ENCODE results near the gene IQGAP2. TPM values are rescaled to one million over a fixed set of nuclear protein-coding genes. Genes with fewer than 3 reads are reported as not detected.
A peak's percentile ranks its signal among the peaks of the same experiment; 100 is the strongest.

The IQGAP2 gene
- total RNA-seq, 1 experiment from 2014 or later, result not detected

DNA sequence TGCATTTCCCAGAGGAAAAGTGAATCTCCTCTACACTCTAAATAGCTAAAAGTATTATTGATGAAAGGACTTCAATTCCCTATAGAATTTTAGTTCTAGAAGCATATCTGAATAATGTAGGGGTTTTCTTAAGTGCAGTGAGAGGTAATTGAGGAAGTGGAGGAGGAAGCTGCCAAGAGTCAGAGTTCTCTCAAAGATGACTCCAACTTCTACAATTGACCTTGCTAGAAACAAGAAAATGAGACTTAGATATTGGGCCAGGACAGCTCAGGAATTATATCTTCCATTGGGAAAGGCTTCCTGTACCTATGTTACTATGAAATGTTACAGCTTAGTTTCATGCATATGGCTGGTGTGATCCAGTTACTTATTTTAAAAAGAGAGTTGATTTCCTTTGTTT is 302.5 kb downstream of the IQGAP2 start:
- ChIA-PET POLR2A (ENCODE audit: unreplicated experiment) (no interaction called here), CTCF (no interaction called here)
- no peaks in the 10 kb centered on the region for H3K79me2 ChIP-seq (ENCODE audit: low read length)
- no peak for DNase-seq
- H3K9ac ChIP-seq (ENCODE audit: low read length), result no peak overlapping the region
- H3K4me2 ChIP-seq (ENCODE audit: low read length), result no peak overlapping the region
- H2AFZ ChIP-seq (ENCODE audit: low read length), result no peak overlapping the region
- intact Hi-C loops (cut with micrococcal nuclease), result no loop called here
- H3K36me3 ChIP-seq (ENCODE audit: low read depth, low read length), result no peaks in the 10 kb centered on the region
- no peaks in the 10 kb centered on the region for H3F3A ChIP-seq (ENCODE audit: low read length, unreplicated experiment)
- no peaks in the 10 kb centered on the region for H4K20me1 ChIP-seq (ENCODE audit: low read length)
- no peaks in the 10 kb centered on the region for H3K9me2 ChIP-seq (replicated peaks; ENCODE audit: low read length)
- BruUV-seq (replicated peaks), result no TSS peak
- peaks cover 19% of the 10 kb centered on the region for H3K4me1 ChIP-seq (ENCODE audit: insufficient read depth, low read length)
- H3K27me3 ChIP-seq (ENCODE audit: low read length), result no peaks in the 10 kb centered on the region
- H3K4me3 ChIP-seq (ENCODE audit: low read length), result no peak overlapping the region
- ATAC-seq, result no peak
- no peaks in the 10 kb centered on the region for H3K9me3 ChIP-seq (ENCODE audit: low read length)
- TF ChIP-seq, protein P1, sequence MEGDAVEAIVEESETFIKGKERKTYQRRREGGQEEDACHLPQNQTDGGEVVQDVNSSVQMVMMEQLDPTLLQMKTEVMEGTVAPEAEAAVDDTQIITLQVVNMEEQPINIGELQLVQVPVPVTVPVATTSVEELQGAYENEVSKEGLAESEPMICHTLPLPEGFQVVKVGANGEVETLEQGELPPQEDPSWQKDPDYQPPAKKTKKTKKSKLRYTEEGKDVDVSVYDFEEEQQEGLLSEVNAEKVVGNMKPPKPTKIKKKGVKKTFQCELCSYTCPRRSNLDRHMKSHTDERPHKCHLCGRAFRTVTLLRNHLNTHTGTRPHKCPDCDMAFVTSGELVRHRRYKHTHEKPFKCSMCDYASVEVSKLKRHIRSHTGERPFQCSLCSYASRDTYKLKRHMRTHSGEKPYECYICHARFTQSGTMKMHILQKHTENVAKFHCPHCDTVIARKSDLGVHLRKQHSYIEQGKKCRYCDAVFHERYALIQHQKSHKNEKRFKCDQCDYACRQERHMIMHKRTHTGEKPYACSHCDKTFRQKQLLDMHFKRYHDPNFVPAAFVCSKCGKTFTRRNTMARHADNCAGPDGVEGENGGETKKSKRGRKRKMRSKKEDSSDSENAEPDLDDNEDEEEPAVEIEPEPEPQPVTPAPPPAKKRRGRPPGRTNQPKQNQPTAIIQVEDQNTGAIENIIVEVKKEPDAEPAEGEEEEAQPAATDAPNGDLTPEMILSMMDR (conservative IDR thresholded peaks at IDR 0.05; ENCODE audit: low read depth, low read length), result no peak
- no peak for TF ChIP-seq EZH2 (IDR thresholded peaks at IDR 0.05; ENCODE audit: low read length, unreplicated experiment)
- TF ChIP-seq EZH2phosphoT487 (IDR thresholded peaks at IDR 0.05; ENCODE audit: borderline replicate concordance, low read length), result no peak
- no peak overlapping the region for H3K27ac ChIP-seq (ENCODE audit: low read length)

DNA sequence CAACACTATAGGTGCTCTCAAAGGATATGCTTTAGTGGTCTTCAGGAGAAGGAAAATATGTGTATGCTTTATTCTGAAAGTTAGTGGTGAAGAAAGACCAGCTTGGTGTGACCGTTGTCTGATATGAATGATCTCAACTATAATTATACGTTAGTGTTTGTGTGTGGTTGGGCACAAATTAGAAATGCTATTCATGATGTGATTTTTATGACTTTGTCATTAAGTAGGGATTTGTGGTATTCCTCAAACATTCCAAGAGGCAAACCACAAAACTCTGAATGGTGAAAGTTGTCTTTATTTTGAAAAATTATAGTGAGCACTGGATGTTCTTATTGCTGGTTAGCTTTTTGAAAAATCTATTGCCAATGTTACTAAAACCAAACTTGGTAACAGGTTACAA is 306.7 kb downstream of the IQGAP2 start:
- no peaks in the 10 kb centered on the region for H3F3A ChIP-seq (ENCODE audit: low read length, unreplicated experiment)
- H3K36me3 ChIP-seq (ENCODE audit: low read depth, low read length), result no peaks in the 10 kb centered on the region
- intact Hi-C loops (cut with micrococcal nuclease), result loop anchor here (10.0 kb wide), 3 partner anchors 65 to 305 kb away; partner anchors contain the start of gene F2RL1
- DNase-seq (peak; percentile 33), ATAC-seq (peak; percentile 49)
- 0 out of 2 replicates have a peak overlapping the region, but pooled peaks have one; percentile 13 for H2AFZ ChIP-seq (ENCODE audit: low read length)
- peaks cover 14% of the 10 kb centered on the region for H3K4me1 ChIP-seq (ENCODE audit: insufficient read depth, low read length)
- no peaks in the 10 kb centered on the region for H4K20me1 ChIP-seq (ENCODE audit: low read length)
- ChIA-PET POLR2A (ENCODE audit: unreplicated experiment) (no interaction called here), CTCF (no interaction called here)
- H3K9ac ChIP-seq (ENCODE audit: low read length), result no peak overlapping the region
- no peak overlapping the region for H3K27ac ChIP-seq (ENCODE audit: low read length)
- TF ChIP-seq, protein P1 (conservative IDR thresholded peaks at IDR 0.05; ENCODE audit: low read depth, low read length), result no peak
- TF ChIP-seq EZH2 (IDR thresholded peaks at IDR 0.05; ENCODE audit: low read length, unreplicated experiment), result no peak
- no peak for TF ChIP-seq EZH2phosphoT487 (IDR thresholded peaks at IDR 0.05; ENCODE audit: borderline replicate concordance, low read length)
- peak overlapping the region; percentile 15; the same call in 1 of the 2 replicates for H3K4me2 ChIP-seq (ENCODE audit: low read length)
- no TSS peak for BruUV-seq (replicated peaks)
- no peaks in the 10 kb centered on the region for H3K27me3 ChIP-seq (ENCODE audit: low read length)
- no peaks in the 10 kb centered on the region for H3K9me2 ChIP-seq (replicated peaks; ENCODE audit: low read length)
- no peaks in the 10 kb centered on the region for H3K9me3 ChIP-seq (ENCODE audit: low read length)
- no peaks in the 10 kb centered on the region for H3K79me2 ChIP-seq (ENCODE audit: low read length)
- no peak overlapping the region for H3K4me3 ChIP-seq (ENCODE audit: low read length)

DNA sequence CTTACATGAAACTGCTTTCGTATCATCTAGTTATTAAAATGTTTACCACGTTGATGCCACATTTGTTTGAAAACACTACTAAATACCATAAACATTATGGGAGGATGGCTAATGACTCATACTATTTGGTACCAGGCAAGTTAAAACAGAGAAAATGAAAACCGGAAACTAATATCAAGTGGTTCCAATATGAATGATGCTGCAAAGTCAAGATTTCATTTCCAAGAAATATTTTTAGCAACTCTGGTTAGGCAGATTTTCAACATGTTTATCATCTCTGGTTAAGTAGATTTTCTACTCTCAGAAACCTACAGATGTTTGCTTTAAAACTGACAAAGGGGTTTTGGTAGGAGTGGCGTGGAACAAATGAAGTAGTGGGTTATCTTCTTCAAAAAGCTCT is 307.9 kb downstream of the IQGAP2 start:
- POLR2A ChIA-PET (ENCODE audit: unreplicated experiment), result no interaction called here
- no peak for ATAC-seq

More for the DNA sequence above, 307.9 kb downstream of the IQGAP2 start:
- Histone ChIP-seq H3K9me3 (ENCODE audit: low read length) (no peaks in the 10 kb centered on the region), H3K9me2 (replicated peaks; ENCODE audit: low read length) (no peaks in the 10 kb centered on the region), H3K4me1 (ENCODE audit: insufficient read depth, low read length) (peaks cover 14% of the 10 kb centered on the region), H3K4me3 (ENCODE audit: low read length) (no peak overlapping the region), H3K4me2 (ENCODE audit: low read length) (no peak overlapping the region), H3K27ac (ENCODE audit: low read length) (no peak overlapping the region), H3K36me3 (ENCODE audit: low read depth, low read length) (no peaks in the 10 kb centered on the region), H4K20me1 (ENCODE audit: low read length) (no peaks in the 10 kb centered on the region), H3K79me2 (ENCODE audit: low read length) (no peaks in the 10 kb centered on the region), H2AFZ (ENCODE audit: low read length) (no peak overlapping the region), H3K9ac (ENCODE audit: low read length) (no peak overlapping the region), H3F3A (ENCODE audit: low read length, unreplicated experiment) (no peaks in the 10 kb centered on the region), H3K27me3 (ENCODE audit: low read length) (no peaks in the 10 kb centered on the region)
- TF ChIP-seq EZH2phosphoT487 (IDR thresholded peaks at IDR 0.05; ENCODE audit: borderline replicate concordance, low read length) (no peak), EZH2 (IDR thresholded peaks at IDR 0.05; ENCODE audit: low read length, unreplicated experiment) (no peak)
- TF ChIP-seq, protein P1 (conservative IDR thresholded peaks at IDR 0.05; ENCODE audit: low read depth, low read length), result no peak
- BruUV-seq (replicated peaks), result no TSS peak
- intact Hi-C loops (cut with micrococcal nuclease), result loop anchor here (10.0 kb wide), 3 partner anchors 66 to 304 kb away; partner anchors contain the start of gene F2RL1
- peak; percentile 12 for DNase-seq
- CTCF ChIA-PET, result no interaction called here

Data from PC-3 (cell line).